Calu3 (cell line): ENCODE data around the gene ARMS2. TPM values are rescaled to one million over a fixed set of nuclear protein-coding genes. Genes with fewer than 3 reads are reported as not detected.

Experiments
- BruUV-seq: library from RNA; stranded (reverse); fragments of 400-500 nt; replicated peaks from 2 replicates; lab custom pipeline; 2021; lab: Mats Ljungman, UMichigan
- CTCF ChIA-PET: fragments of 300-600 bp; sonication (Branson Sonifier 250); formaldehyde crosslinking; loops from one replicate; lab custom pipeline; 2022; ENCODE audit warnings: antibody characterized with exemption; lab: Charles Lee
- DNase-seq: peaks from one replicate; pipeline ENCODE4 v3.0.0; 2022
- H3K27ac Mint-ChIP-seq: one replicate; pipeline ENCODE4 v1.8.0; 2022; ENCODE audit warnings: mixed read lengths; ENCODE audit not compliant: unreplicated experiment
- H3K27me3 Mint-ChIP-seq: one replicate; pipeline ENCODE4 v1.8.0; 2022; ENCODE audit warnings: mixed read lengths; ENCODE audit not compliant: unreplicated experiment
- H3K36me3 Mint-ChIP-seq: one replicate; pipeline ENCODE4 v1.8.0; 2022; ENCODE audit warnings: mild to moderate bottlenecking, moderate library complexity, mixed read lengths; ENCODE audit not compliant: insufficient read depth, unreplicated experiment
- H3K4me1 Mint-ChIP-seq: one replicate; pipeline ENCODE4 v1.8.0; 2022; ENCODE audit warnings: mild to moderate bottlenecking, low read depth, mixed read lengths; ENCODE audit not compliant: unreplicated experiment
- H3K4me3 Mint-ChIP-seq: one replicate; pipeline ENCODE4 v1.8.0; 2022; ENCODE audit warnings: mild to moderate bottlenecking, low read depth, moderate library complexity, mixed read lengths; ENCODE audit not compliant: unreplicated experiment
- H3K9me3 Mint-ChIP-seq: one replicate; pipeline ENCODE4 v1.8.0; 2022; ENCODE audit warnings: low read depth, mixed read lengths; ENCODE audit not compliant: unreplicated experiment
- intact Hi-C: fragments of 100-400 bp; cut with micrococcal nuclease; formaldehyde crosslinking; loops from one replicate; pipeline ENCODE4 v1.10.0; 2022; ENCODE audit not compliant: unreplicated experiment
- total RNA-seq: library from RNA; stranded (reverse); gene quantifications from 2 replicates; pipeline ENCODE4 v1.2.3, GENCODE V29; 2022
- TF ChIP-seq, protein P1 (sequence below): fragments of 200-600 bp; IDR thresholded peaks from one replicate; pipeline ENCODE4 v1.8.0; 2022; ENCODE audit warnings: antibody characterized with exemption; ENCODE audit not compliant: unreplicated experiment

Gene ARMS2
- total RNA-seq, 1 experiment from 2014 or later: not detected

DNA sequence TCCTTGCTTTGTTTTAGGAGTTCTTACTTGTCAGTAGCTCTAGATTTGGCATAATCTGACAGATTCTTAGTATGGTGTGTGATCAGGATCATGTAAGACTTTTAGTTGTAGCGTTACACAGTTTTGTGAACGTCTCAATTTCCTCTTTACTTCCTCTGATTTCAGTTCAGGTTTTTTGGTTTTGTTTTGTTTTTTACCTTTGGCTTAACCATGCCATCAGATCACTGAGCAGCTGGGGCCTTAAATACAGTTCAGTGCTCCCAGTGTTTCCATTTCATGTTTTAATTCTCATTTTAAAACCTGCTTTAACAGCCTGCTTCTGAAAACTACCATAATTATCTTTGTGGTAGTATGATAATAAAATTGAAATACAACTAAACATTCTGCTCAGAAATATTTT lies 27.2 kb upstream of the ARMS2 start:
- no TSS peak for BruUV-seq
- H3K27ac Mint-ChIP-seq: no peak overlapping the region
- H3K27me3 Mint-ChIP-seq: no peaks in the 10 kb centered on the region
- CTCF ChIA-PET: no interaction called here
- no peaks in the 10 kb centered on the region for H3K9me3 Mint-ChIP-seq
- intact Hi-C loops: no loop called here
- peaks cover 5% of the 10 kb centered on the region for H3K36me3 Mint-ChIP-seq
- TF ChIP-seq, protein P1, sequence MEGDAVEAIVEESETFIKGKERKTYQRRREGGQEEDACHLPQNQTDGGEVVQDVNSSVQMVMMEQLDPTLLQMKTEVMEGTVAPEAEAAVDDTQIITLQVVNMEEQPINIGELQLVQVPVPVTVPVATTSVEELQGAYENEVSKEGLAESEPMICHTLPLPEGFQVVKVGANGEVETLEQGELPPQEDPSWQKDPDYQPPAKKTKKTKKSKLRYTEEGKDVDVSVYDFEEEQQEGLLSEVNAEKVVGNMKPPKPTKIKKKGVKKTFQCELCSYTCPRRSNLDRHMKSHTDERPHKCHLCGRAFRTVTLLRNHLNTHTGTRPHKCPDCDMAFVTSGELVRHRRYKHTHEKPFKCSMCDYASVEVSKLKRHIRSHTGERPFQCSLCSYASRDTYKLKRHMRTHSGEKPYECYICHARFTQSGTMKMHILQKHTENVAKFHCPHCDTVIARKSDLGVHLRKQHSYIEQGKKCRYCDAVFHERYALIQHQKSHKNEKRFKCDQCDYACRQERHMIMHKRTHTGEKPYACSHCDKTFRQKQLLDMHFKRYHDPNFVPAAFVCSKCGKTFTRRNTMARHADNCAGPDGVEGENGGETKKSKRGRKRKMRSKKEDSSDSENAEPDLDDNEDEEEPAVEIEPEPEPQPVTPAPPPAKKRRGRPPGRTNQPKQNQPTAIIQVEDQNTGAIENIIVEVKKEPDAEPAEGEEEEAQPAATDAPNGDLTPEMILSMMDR: no peak
- no peaks in the 10 kb centered on the region for H3K4me1 Mint-ChIP-seq
- DNase-seq: no peak
- no peak overlapping the region for H3K4me3 Mint-ChIP-seq

DNA sequence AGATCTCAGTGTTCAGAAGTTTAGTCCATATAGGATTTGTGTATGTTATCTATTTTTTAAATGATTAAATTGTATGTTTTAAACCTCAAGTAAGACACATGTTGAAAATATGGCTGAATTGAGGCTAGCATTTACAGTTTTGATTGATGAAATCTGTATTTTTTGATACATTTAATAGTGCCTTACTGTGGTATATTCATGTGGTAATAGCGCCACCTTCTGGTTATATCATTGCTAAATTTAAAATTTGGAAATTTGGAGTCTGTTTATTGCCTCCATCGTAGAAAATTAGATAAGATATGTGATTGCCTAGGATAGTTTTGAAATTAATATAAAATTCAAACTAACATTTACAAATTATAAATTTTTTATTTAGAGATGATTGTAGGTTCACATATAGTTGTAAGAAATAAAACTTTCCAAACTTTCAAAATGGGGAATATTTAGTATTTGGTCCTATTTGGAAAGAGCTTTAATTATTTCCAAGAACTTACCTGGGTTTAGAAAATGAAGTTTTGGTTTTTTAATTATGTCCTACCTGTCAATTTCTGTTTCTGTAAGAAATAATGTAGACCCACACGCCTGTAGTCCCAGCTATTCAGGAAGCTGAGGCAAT lies 19.1 kb upstream of the ARMS2 start:
- Mint-ChIP-seq H3K4me3 (no peak overlapping the region), H3K27me3 (no peaks in the 10 kb centered on the region), H3K4me1 (no peaks in the 10 kb centered on the region), H3K36me3 (no peaks in the 10 kb centered on the region), H3K9me3 (no peaks in the 10 kb centered on the region), H3K27ac (no peak overlapping the region)
- CTCF ChIA-PET: interaction anchor here (1.3 to 2.5 kb wide), 4 partner anchors 90 to 155 kb away, joined by 4 to 12 read pairs (median 6); no protein-coding TSS in a partner anchor
- intact Hi-C loops: loop anchor here (1.0 kb wide), 2 partner anchors 93 to 136 kb away; no protein-coding TSS in a partner anchor
- DNase-seq: no peak
- no TSS peak for BruUV-seq
- TF ChIP-seq, protein P1: no peak

DNA sequence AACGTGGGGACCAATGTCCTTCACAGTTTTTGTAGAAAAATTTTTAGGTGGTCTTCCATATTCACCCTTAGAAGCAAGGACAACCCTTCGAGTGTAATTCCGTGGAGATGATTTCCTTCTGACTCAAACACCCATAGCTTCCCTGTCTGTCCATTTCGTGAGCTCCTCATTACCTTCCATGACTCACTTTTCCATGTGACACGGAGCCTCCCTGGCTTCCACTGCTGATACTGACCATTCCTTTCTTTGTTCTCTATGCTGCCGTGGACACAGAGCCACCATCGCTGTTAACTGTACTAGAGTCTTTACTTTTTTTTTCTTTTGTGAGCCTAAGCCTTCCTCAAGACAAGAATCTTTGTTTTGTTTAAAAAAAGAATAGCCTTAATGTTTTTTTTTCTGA lies 12.5 kb upstream of the ARMS2 start:
- no peaks in the 10 kb centered on the region for H3K4me1 Mint-ChIP-seq
- TF ChIP-seq, protein P1: no peak
- peak overlapping the region; percentile 11 for H3K27ac Mint-ChIP-seq
- H3K27me3 Mint-ChIP-seq: no peaks in the 10 kb centered on the region
- peak; percentile 22 for DNase-seq
- BruUV-seq: no TSS peak
- H3K4me3 Mint-ChIP-seq: no peak overlapping the region
- CTCF ChIA-PET: interaction anchor here (0.6 to 1.0 kb wide), 3 partner anchors 15 to 143 kb away, joined by 3 to 6 read pairs (median 3); no protein-coding TSS in a partner anchor
- H3K36me3 Mint-ChIP-seq: peaks cover 5% of the 10 kb centered on the region
- H3K9me3 Mint-ChIP-seq: no peaks in the 10 kb centered on the region
- intact Hi-C loops: loop anchor here (5.0 to 10.0 kb wide), 2 partner anchors 123 to 260 kb away; partner anchors contain the start of gene DMBT1

DNA sequence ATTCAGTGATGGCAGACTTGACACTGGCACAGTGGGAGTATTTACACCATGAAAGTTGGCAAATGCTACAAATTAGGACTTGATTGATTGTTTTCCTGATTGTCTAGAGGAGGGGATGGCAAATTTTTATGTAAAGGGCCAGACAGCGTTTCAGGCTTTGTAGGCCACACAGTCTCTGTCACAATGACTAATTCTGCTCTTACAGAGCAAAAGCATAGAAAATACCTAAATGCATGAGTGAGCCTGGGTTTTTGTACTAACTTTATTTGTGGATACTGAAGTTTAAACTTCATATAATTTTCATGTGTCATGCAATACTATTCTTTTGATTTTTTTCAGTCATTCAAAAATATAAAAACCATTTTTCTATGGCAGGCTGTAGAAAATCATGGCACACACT lies 9.0 kb upstream of the ARMS2 start:
- intact Hi-C loops: loop anchor here (10.0 kb wide), 1 partner anchor 119 kb away; the partner anchor contains the start of gene DMBT1
- Mint-ChIP-seq H3K27ac (no peak overlapping the region), H3K4me3 (no peak overlapping the region), H3K4me1 (no peaks in the 10 kb centered on the region), H3K27me3 (no peaks in the 10 kb centered on the region), H3K36me3 (peaks cover 5% of the 10 kb centered on the region), H3K9me3 (no peaks in the 10 kb centered on the region)
- CTCF ChIA-PET: no interaction called here
- no peak for DNase-seq
- TF ChIP-seq, protein P1: no peak
- BruUV-seq: no TSS peak
